DND-41 (cell line): ENCODE data around the gene UTP11.

Experiments used
- CTCF ChIP-seq: IDR thresholded peaks from 2 replicates; pipeline ENCODE4 v1.5.1; 2012; ENCODE audit warnings: borderline replicate concordance, low read length, moderate library complexity, mild to moderate bottlenecking; ENCODE audit not compliant: poor library complexity, severe bottlenecking; ENCODE audit errors: extremely low read depth
- EZH2 ChIP-seq: IDR thresholded peaks from 3 replicates; pipeline ENCODE4 v1.6.1; 2012; ENCODE audit warnings: borderline replicate concordance, low read depth, mild to moderate bottlenecking, moderate library complexity, low read length, inconsistent platforms; ENCODE audit not compliant: severe bottlenecking

DNA sequence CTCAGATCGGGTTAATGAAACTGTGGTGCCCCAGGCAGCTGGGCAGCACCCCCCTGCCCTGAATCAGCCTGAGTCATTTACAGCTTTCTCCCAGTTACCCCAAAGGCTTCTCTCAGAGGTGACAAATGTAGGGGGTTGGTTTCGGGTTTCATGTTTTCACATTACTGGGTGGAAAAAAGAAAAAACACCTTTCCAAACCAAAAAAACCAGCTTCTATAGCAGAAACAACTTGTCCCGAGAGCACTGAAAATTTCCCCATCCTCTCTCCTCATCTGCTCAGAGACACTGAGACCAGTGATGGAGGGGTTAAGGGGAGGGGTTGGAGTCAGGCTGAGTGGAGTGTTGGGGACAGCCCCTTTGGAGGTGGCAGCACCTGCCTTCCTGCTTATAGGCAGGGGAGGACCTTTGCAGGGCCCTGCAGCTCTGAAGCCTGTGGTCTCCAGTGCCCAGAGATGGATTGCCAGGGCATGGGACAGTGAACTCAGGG is 15.6 kb downstream of the UTP11 start:
- TF ChIP-seq CTCF (no peak), EZH2 (no peak)
